ENCODE measurements around the gene PAGR1.
"Not testable (repeated sequence)": the region's sequence is repeated elsewhere in the genome, so short reads cannot be mapped to it uniquely, and the experiment has no call there.

The PAGR1 gene

GRCh38 chr16:29841631-29842030 lies 25.7 kb downstream of the PAGR1 start:
- no peak for DNase-seq

- no peak for DNase-seq
Observed at GRCh38 chr16:29842732-29843346, 26.9 kb downstream of the PAGR1 start.

GRCh38 chr16:29843931-29844330 lies 28.0 kb downstream of the PAGR1 start:
- no peak for DNase-seq

GRCh38 chr16:29844575-29845331 lies 28.8 kb downstream of the PAGR1 start:
- no peak for DNase-seq

- DNase-seq: no peak
Observed at GRCh38 chr16:29845656-29846055, 29.7 kb downstream of the PAGR1 start.

- no peak for DNase-seq
Observed at GRCh38 chr16:29848420-29849297, 32.7 kb downstream of the PAGR1 start.

- DNase-seq: no peak
Observed at GRCh38 chr16:29849505-29849904, 33.6 kb downstream of the PAGR1 start.

- no peak for DNase-seq
Observed at GRCh38 chr16:29850998-29851397, 35.0 kb downstream of the PAGR1 start.

GRCh38 chr16:29852654-29853053 lies 36.7 kb downstream of the PAGR1 start:
- no peak for DNase-seq

- no peak for DNase-seq
Observed at GRCh38 chr16:29854520-29855100, 38.7 kb downstream of the PAGR1 start.

- no peak for DNase-seq
Observed at GRCh38 chr16:29857133-29857760, 41.3 kb downstream of the PAGR1 start.

- DNase-seq: no peak
Observed at GRCh38 chr16:29858149-29858849, 42.3 kb downstream of the PAGR1 start.

GRCh38 chr16:29858974-29859373 lies 43.0 kb downstream of the PAGR1 start:
- no peak for DNase-seq

- DNase-seq: no peak
Observed at GRCh38 chr16:29860218-29860617, 44.3 kb downstream of the PAGR1 start.

GRCh38 chr16:29862383-29862883 lies 46.5 kb downstream of the PAGR1 start:
- no peak for DNase-seq

- peak; percentile 97 for DNase-seq
Observed at GRCh38 chr16:29862884-29863668, 47.1 kb downstream of the PAGR1 start, which contains the start of gene CDIPT. CDIPT (minus strand) TSS chr16:29863226; CDS start chr16:29862857, 369 bp downstream.

- no peak for DNase-seq
Observed at GRCh38 chr16:29863669-29863984, 47.7 kb downstream of the PAGR1 start.

- DNase-seq: no peak
Observed at GRCh38 chr16:29864205-29864604, 48.3 kb downstream of the PAGR1 start.

- DNase-seq: no peak
Observed at GRCh38 chr16:29868396-29869009, 52.6 kb downstream of the PAGR1 start.

- not testable (repeated sequence) for DNase-seq
Observed at GRCh38 chr16:29869067-29869466, 53.1 kb downstream of the PAGR1 start.
